Endothelial cell of umbilical vein (primary cell): Measurements from ENCODE around the gene NOL8.

Experiments used
- FOS ChIP-seq: IDR thresholded peaks from 2 replicates; pipeline ENCODE4 v1.6.1; 2011; ENCODE audit warnings: mild to moderate bottlenecking, low read length, moderate library complexity, borderline replicate concordance; ENCODE audit not compliant: insufficient read depth
- POLR2A ChIP-seq: IDR thresholded peaks from 2 replicates; pipeline ENCODE4 v1.6.1; 2012; ENCODE audit warnings: low read depth, mild to moderate bottlenecking, control low read depth, low read length
- TF ChIP-seq, protein P1 (sequence below), 2 donors: IDR thresholded peaks; 1 replicate in 1 of 2; 2 replicates in 1 of 2; pipeline ENCODE4 v1.5.1; 2011; ENCODE audit warnings: low read length in 2 of 2, mild to moderate bottlenecking in 2 of 2, moderate library complexity in 2 of 2, control low read depth in 1 of 2, inconsistent platforms in 1 of 2, low read depth in 1 of 2; ENCODE audit not compliant: insufficient read depth in 1 of 2; ENCODE audit errors: extremely low read depth in 1 of 2

DNA sequence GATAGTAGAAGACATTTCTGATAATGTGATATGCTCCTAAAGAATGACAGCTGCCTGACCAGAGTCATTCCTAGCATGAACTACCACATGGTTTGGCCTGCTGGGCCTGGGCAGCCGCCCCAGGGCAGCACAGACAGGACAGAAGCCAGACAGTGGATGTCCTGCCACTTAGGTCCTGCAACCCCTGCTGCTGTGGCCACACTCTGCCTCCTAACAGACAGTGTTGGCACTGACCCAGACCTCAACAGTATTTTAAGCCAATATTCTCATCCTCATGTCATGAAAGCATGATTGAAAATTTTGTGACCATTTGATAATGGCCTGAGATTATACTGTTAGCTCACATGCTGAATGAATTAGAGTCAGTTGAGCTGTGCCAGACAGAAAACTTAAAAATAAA, 16.4 kb upstream of the NOL8 start:
- TF ChIP-seq, protein P1, sequence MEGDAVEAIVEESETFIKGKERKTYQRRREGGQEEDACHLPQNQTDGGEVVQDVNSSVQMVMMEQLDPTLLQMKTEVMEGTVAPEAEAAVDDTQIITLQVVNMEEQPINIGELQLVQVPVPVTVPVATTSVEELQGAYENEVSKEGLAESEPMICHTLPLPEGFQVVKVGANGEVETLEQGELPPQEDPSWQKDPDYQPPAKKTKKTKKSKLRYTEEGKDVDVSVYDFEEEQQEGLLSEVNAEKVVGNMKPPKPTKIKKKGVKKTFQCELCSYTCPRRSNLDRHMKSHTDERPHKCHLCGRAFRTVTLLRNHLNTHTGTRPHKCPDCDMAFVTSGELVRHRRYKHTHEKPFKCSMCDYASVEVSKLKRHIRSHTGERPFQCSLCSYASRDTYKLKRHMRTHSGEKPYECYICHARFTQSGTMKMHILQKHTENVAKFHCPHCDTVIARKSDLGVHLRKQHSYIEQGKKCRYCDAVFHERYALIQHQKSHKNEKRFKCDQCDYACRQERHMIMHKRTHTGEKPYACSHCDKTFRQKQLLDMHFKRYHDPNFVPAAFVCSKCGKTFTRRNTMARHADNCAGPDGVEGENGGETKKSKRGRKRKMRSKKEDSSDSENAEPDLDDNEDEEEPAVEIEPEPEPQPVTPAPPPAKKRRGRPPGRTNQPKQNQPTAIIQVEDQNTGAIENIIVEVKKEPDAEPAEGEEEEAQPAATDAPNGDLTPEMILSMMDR (IDR thresholded peaks at IDR 0.05; ENCODE audit: extremely low read depth in 1 of 2, insufficient read depth in 1 of 2, low read depth in 1 of 2, low read length in 2 of 2), result no peak
- TF ChIP-seq POLR2A (no peak), FOS (no peak)
